IMR-90 (cell line): ENCODE data around the gene ST6GALNAC5. TPM values are rescaled to one million over a fixed set of nuclear protein-coding genes. Genes with fewer than 3 reads are reported as not detected.

Source experiments
- ATAC-seq: fragments of 200-7000 bp; cut with Tn5 transposase; 2 replicates; pipeline ENCODE4 v1.9.1; 2020; ENCODE audit warnings: low read depth, mild to moderate bottlenecking, moderate library complexity
- BruUV-seq: library from RNA; stranded (reverse); fragments of 400-500 nt; replicated peaks from 2 replicates; lab custom pipeline; 2021; lab: Mats Ljungman, UMichigan
- CTCF ChIA-PET: fragments of 300-600 bp; formaldehyde crosslinking; extraction: SDS; loops from one replicate; lab custom pipeline; 2021; ENCODE audit warnings: antibody characterized with exemption; lab: Yijun Ruan, JAX
- POLR2A ChIA-PET: fragments of 300-600 bp; sonication (Branson Sonifier 250); formaldehyde crosslinking; loops from one replicate; lab custom pipeline; 2022; ENCODE audit warnings: antibody characterized with exemption; ENCODE audit not compliant: unreplicated experiment; lab: Charles Lee
- DNase-seq: peaks from one replicate; pipeline ENCODE4 v3.0.0; 2013
- H2AFZ ChIP-seq: replicated peaks from 2 replicates; pipeline ENCODE3; 2013; ENCODE audit warnings: low read length, mild to moderate bottlenecking; ENCODE audit not compliant: poor library complexity
- H2AK5ac ChIP-seq: 2 replicates; pipeline ENCODE4 v1.6.1; 2013; ENCODE audit warnings: low read depth, low read length, inconsistent platforms
- H2AK9ac ChIP-seq: replicated peaks from 2 replicates; pipeline ENCODE3; 2013; ENCODE audit warnings: mild to moderate bottlenecking, low read depth, low read length, moderate library complexity; ENCODE audit not compliant: poor library complexity
- H2BK120ac ChIP-seq: 2 replicates; pipeline ENCODE4 v1.6.1; 2013; ENCODE audit warnings: low read depth, low read length, inconsistent platforms
- H2BK15ac ChIP-seq: 3 replicates; pipeline ENCODE4 v1.6.1; 2013; ENCODE audit warnings: low read depth, low read length, inconsistent platforms
- H2BK20ac ChIP-seq: 2 replicates; pipeline ENCODE4 v1.6.1; 2013; ENCODE audit warnings: low read depth, mild to moderate bottlenecking, inconsistent platforms, low read length, moderate library complexity
- H2BK5ac ChIP-seq: 2 replicates; pipeline ENCODE4 v1.6.1; 2013; ENCODE audit warnings: mild to moderate bottlenecking, low read depth, low read length, inconsistent platforms; ENCODE audit not compliant: poor library complexity, severe bottlenecking
- H3K14ac ChIP-seq: replicated peaks from 2 replicates; pipeline ENCODE4 v1.6.1; 2013; ENCODE audit warnings: low read depth, low read length, inconsistent platforms
- H3K18ac ChIP-seq: 2 replicates; pipeline ENCODE4 v1.6.1; 2013; ENCODE audit warnings: low read depth, low read length, control low read depth
- H3K23ac ChIP-seq: 2 replicates; pipeline ENCODE4 v1.6.1; 2013; ENCODE audit warnings: low read depth, low read length, inconsistent platforms
- H3K27ac ChIP-seq: 2 replicates; pipeline ENCODE4 v1.5.1; 2013; ENCODE audit warnings: mild to moderate bottlenecking, control low read depth, low read length; ENCODE audit not compliant: insufficient read depth
- H3K27me3 ChIP-seq: 2 replicates; pipeline ENCODE4 v1.6.1; 2013; ENCODE audit warnings: low read length; ENCODE audit not compliant: control insufficient read depth, insufficient read depth
- H3K36me3 ChIP-seq: 2 replicates; pipeline ENCODE4 v1.6.1; 2013; ENCODE audit warnings: low read length, mixed read lengths; ENCODE audit not compliant: control insufficient read depth, insufficient read depth
- H3K4ac ChIP-seq: 2 replicates; pipeline ENCODE4 v1.6.1; 2013; ENCODE audit warnings: low read depth, low read length, inconsistent platforms
- H3K4me1 ChIP-seq: 2 replicates; pipeline ENCODE4 v1.6.1; 2013; ENCODE audit warnings: low read length, mixed read lengths; ENCODE audit not compliant: control insufficient read depth, insufficient read depth
- H3K4me2 ChIP-seq: 2 replicates; pipeline ENCODE4 v1.6.1; 2013; ENCODE audit warnings: low read depth, mild to moderate bottlenecking, control low read depth, low read length, moderate library complexity
- H3K4me3 ChIP-seq: 2 replicates; pipeline ENCODE4 v1.5.1; 2013; ENCODE audit warnings: low read depth, mild to moderate bottlenecking, control low read depth, low read length, moderate library complexity; ENCODE audit not compliant: insufficient read depth
- H3K56ac ChIP-seq: 2 replicates; pipeline ENCODE4 v1.6.1; 2013; ENCODE audit warnings: low read length, inconsistent platforms; ENCODE audit not compliant: insufficient read depth; ENCODE audit errors: extremely low read depth
- H3K79me1 ChIP-seq, 2 experiments: 2 replicates each; pipeline ENCODE4 v1.6.1; 2013; ENCODE audit warnings: low read length in 2 of 2, inconsistent platforms in 1 of 2, low read depth in 1 of 2
- H3K9ac ChIP-seq: 2 replicates; pipeline ENCODE4 v1.6.1; 2013; ENCODE audit warnings: low read depth, low read length, control low read depth
- H3K9me1 ChIP-seq: 2 replicates; pipeline ENCODE4 v1.6.1; 2013; ENCODE audit warnings: low read length, inconsistent platforms; ENCODE audit not compliant: insufficient read depth
- H3K9me3 ChIP-seq: 2 replicates; pipeline ENCODE4 v1.6.1; 2013; ENCODE audit warnings: low read length; ENCODE audit not compliant: control insufficient read depth, insufficient read depth
- H4K20me1 ChIP-seq: 2 replicates; pipeline ENCODE4 v1.6.1; 2013; ENCODE audit warnings: low read length, inconsistent platforms; ENCODE audit not compliant: insufficient read depth
- H4K5ac ChIP-seq: 2 replicates; pipeline ENCODE4 v1.6.1; 2013; ENCODE audit warnings: mild to moderate bottlenecking, low read depth, low read length, control low read depth
- H4K8ac ChIP-seq, 2 experiments: 2 replicates each; pipeline ENCODE4 v1.6.1; 2013; ENCODE audit warnings: low read depth in 2 of 2, low read length in 2 of 2, control low read depth in 1 of 2, inconsistent platforms in 1 of 2
- H4K91ac ChIP-seq: 2 replicates; pipeline ENCODE4 v1.6.1; 2013; ENCODE audit warnings: low read depth, low read length, inconsistent platforms; ENCODE audit not compliant: insufficient read depth
- CHD1 ChIP-seq: IDR thresholded peaks from 2 replicates; pipeline ENCODE4 v1.6.1; 2012; ENCODE audit warnings: low read depth, low read length, improper control_type of control experiment
- MAFK ChIP-seq: IDR thresholded peaks from 2 replicates; pipeline ENCODE4 v1.6.1; 2012; ENCODE audit warnings: low read depth, low read length, improper control_type of control experiment
- MAZ ChIP-seq: IDR thresholded peaks from 2 replicates; pipeline ENCODE4 v1.6.1; 2012; ENCODE audit warnings: low read depth, mild to moderate bottlenecking, low read length, improper control_type of control experiment, moderate library complexity, borderline replicate concordance
- MXI1 ChIP-seq: IDR thresholded peaks from 2 replicates; pipeline ENCODE4 v1.6.1; 2012; ENCODE audit warnings: low read depth, mild to moderate bottlenecking, low read length, moderate library complexity, borderline replicate concordance
- NFE2L2 ChIP-seq: fragments of 150-350 bp; IDR thresholded peaks from 2 replicates; pipeline ENCODE4 v1.6.1; 2016; ENCODE audit warnings: low read depth, mild to moderate bottlenecking, low read length
- RAD21 ChIP-seq: IDR thresholded peaks from 2 replicates; pipeline ENCODE4 v1.6.1; 2012; ENCODE audit warnings: low read length, improper control_type of control experiment
- RCOR1 ChIP-seq: IDR thresholded peaks from 2 replicates; pipeline ENCODE4 v1.6.1; 2012; ENCODE audit warnings: mild to moderate bottlenecking, low read length, improper control_type of control experiment; ENCODE audit not compliant: insufficient replicate concordance
- RFX5 ChIP-seq: IDR thresholded peaks from 2 replicates; pipeline ENCODE4 v1.8.0; 2012; ENCODE audit warnings: low read depth, mild to moderate bottlenecking, low read length, moderate library complexity
- SMC3 ChIP-seq: fragments of 150-350 bp; IDR thresholded peaks from 2 replicates; pipeline ENCODE4 v1.6.1; 2016; ENCODE audit warnings: low read depth, mild to moderate bottlenecking, antibody characterized with exemption, low read length, moderate library complexity
- WGBS, 2 experiments: methylation state at CpG; one replicate each; pipeline versions ENCODE4 v1.1.5 to v1.1.7; 2013; ENCODE audit warnings: missing lambda C conversion rate in 2 of 2; ENCODE audit not compliant: insufficient read length in 1 of 2; ENCODE audit errors: extremely low coverage in 2 of 2; 5-methylcytosine and 5-hydroxymethylcytosine counted together
- dilution Hi-C: fragments of 300-500 bp; cut with HindIII; formaldehyde crosslinking; loops from one replicate; pipeline ENCODE4 v1.14.3; 2018; ENCODE audit warnings: low sequenced_read_pairs; ENCODE audit not compliant: unreplicated experiment
- in situ Hi-C: fragments of 300-500 bp; cut with MboI; formaldehyde crosslinking; loops from 3 replicates; pipeline ENCODE4 v1.14.3; 2019; ENCODE audit warnings: low sequenced_read_pairs, inconsistent platforms, mixed read lengths
- intact Hi-C: fragments of 100-400 bp; cut with micrococcal nuclease; formaldehyde crosslinking; loops from 2 replicates; pipeline ENCODE4 v1.10.0; 2022
- polyA plus RNA-seq, 3 experiments: library from polyadenylated mRNA; depleted of rRNA; stranded (reverse); fragments of >200 nt; gene quantifications; 2 replicates each; pipeline ENCODE4 v1.2.3, GENCODE V29; 2012; ENCODE audit warnings: low replicate concordance in 1 of 3
- total RNA-seq: library from RNA; depleted of rRNA; stranded (reverse); fragments of >200 nt; gene quantifications from 2 replicates; pipeline ENCODE4 v1.2.3, GENCODE V29; 2012
- TF ChIP-seq, protein P1 (sequence below): fragments of 150-350 bp; IDR thresholded peaks from 2 replicates; pipeline ENCODE4 v1.6.1; 2017; ENCODE audit warnings: mild to moderate bottlenecking, antibody characterized with exemption, low read length, low read depth
- TF ChIP-seq, protein P2 (sequence below): fragments of 150-350 bp; IDR thresholded peaks from 2 replicates; pipeline ENCODE4 v1.6.1; 2016; ENCODE audit warnings: low read depth, mild to moderate bottlenecking, low read length, moderate library complexity, borderline replicate concordance
- TF ChIP-seq, protein P3 (sequence below): conservative IDR thresholded peaks from 2 replicates; pipeline ENCODE4 v1.5.1; 2012; ENCODE audit warnings: mild to moderate bottlenecking, low read depth, low read length, improper control_type of control experiment

Gene ST6GALNAC5
- total and polyA plus RNA-seq, 2 of the 4 experiments (the other 2 are of a cell fraction), result 3.4 to 4.0 TPM

DNA sequence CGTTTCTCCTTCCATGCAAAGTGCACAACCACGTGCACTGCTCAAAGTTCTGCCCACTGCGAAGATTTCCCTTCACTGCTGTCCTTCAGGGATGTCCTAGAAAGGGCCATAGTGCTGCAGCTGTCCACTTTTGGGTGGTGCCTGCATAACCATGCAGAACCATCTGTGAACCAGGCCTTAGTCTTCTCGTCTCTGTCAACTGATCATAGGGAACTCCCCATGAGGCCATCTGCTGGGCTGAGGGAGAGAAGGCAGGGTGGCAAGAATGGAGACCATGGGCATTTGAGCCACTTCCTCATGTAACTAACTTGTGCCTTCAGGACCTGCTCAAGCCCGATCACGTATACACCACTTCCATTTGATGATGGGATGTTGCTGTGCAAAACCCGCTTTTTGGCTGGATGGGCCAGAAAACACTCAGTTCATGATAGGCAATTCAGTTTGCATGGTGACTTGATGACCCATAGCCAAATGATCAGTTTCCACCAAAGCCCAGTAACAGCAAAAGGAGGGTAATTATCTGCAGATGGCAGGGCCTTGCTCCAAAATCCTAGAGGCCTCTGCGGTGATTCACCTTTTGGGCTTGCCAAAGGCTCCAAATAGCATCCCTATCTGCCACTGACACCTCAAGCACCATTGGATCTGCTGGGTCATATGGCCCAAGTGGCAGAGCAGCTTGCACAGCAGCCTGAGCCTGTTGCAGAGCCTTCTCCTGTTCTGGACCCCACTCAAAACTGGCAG lies 9.5 kb downstream of the ST6GALNAC5 start:
- Histone ChIP-seq H4K5ac (no peak overlapping the region), H3K4me2 (no peak overlapping the region), H3K36me3 (no peaks in the 10 kb centered on the region), H2BK120ac (no peak overlapping the region), H2AFZ (no peak overlapping the region), H3K4me1 (no peaks in the 10 kb centered on the region), H3K27me3 (no peaks in the 10 kb centered on the region), H4K91ac (no peak overlapping the region), H2BK5ac (no peak overlapping the region), H3K14ac (no peak overlapping the region), H3K4me3 (no peak overlapping the region), H2AK5ac (no peak overlapping the region), H3K9me1 (no peaks in the 10 kb centered on the region), H3K4ac (no peak overlapping the region), H4K8ac (no peak overlapping the region), H3K23ac (no peak overlapping the region), H3K56ac (no peak overlapping the region), H3K9ac (no peak overlapping the region), H3K9me3 (no peaks in the 10 kb centered on the region), H2AK9ac (no peak overlapping the region), H2BK20ac (no peak overlapping the region), H3K79me1 (no peaks in the 10 kb centered on the region), H4K20me1 (no peaks in the 10 kb centered on the region), H3K27ac (no peak overlapping the region), H2BK15ac (no peak overlapping the region), H3K18ac (no peak overlapping the region)
- TF ChIP-seq, protein P1, sequence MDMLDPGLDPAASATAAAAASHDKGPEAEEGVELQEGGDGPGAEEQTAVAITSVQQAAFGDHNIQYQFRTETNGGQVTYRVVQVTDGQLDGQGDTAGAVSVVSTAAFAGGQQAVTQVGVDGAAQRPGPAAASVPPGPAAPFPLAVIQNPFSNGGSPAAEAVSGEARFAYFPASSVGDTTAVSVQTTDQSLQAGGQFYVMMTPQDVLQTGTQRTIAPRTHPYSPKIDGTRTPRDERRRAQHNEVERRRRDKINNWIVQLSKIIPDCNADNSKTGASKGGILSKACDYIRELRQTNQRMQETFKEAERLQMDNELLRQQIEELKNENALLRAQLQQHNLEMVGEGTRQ, result no peak
- TF ChIP-seq MAFK (no peak), CHD1 (no peak), RFX5 (no peak), MAZ (no peak), RAD21 (no peak), MXI1 (no peak), RCOR1 (no peak), NFE2L2 (no peak), SMC3 (no peak)
- TF ChIP-seq, protein P2, sequence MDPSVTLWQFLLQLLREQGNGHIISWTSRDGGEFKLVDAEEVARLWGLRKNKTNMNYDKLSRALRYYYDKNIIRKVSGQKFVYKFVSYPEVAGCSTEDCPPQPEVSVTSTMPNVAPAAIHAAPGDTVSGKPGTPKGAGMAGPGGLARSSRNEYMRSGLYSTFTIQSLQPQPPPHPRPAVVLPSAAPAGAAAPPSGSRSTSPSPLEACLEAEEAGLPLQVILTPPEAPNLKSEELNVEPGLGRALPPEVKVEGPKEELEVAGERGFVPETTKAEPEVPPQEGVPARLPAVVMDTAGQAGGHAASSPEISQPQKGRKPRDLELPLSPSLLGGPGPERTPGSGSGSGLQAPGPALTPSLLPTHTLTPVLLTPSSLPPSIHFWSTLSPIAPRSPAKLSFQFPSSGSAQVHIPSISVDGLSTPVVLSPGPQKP, result no peak
- TF ChIP-seq, protein P3, sequence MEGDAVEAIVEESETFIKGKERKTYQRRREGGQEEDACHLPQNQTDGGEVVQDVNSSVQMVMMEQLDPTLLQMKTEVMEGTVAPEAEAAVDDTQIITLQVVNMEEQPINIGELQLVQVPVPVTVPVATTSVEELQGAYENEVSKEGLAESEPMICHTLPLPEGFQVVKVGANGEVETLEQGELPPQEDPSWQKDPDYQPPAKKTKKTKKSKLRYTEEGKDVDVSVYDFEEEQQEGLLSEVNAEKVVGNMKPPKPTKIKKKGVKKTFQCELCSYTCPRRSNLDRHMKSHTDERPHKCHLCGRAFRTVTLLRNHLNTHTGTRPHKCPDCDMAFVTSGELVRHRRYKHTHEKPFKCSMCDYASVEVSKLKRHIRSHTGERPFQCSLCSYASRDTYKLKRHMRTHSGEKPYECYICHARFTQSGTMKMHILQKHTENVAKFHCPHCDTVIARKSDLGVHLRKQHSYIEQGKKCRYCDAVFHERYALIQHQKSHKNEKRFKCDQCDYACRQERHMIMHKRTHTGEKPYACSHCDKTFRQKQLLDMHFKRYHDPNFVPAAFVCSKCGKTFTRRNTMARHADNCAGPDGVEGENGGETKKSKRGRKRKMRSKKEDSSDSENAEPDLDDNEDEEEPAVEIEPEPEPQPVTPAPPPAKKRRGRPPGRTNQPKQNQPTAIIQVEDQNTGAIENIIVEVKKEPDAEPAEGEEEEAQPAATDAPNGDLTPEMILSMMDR, result no peak
- DNase-seq, result no peak
- dilution Hi-C loops, result no loop called here
- 73% methylated on average over 3 of the region's 8 CpGs; no CpG with 5 or more reads in 1 of the 2 experiments for WGBS, 2 experiments
- ATAC-seq, result no peak
- in situ Hi-C loops, result no loop called here
- ChIA-PET POLR2A (no interaction called here), CTCF (no interaction called here)
- BruUV-seq, result no TSS peak
- intact Hi-C loops, result no loop called here
